Stimulated activated CD4-positive, alpha-beta T cell treated with anti-CD3 and anti-CD28 coated beads, Interleukin-12 subunit alpha, Interleukin-12 subunit beta, amount 100 ng/mL, for 48 hours (primary cell): Measurements from ENCODE around the gene HTR1D.

ENCODE experiments used
- DNase-seq, 3 donors: peaks; one replicate each; pipeline ENCODE4 v3.0.0-alpha.2; 2020; ENCODE audit warnings: low read depth in 2 of 3, low spot score in 1 of 3

Gene HTR1D

GRCh38 chr1:23152966-23153684 lies 64.2 kb downstream of the HTR1D start:
- DNase-seq, result no peak

- DNase-seq, result no peak
Measured at GRCh38 chr1:23150742-23151141, 66.6 kb downstream of the HTR1D start.

- DNase-seq, result no peak
Measured at GRCh38 chr1:23150125-23150524, 67.2 kb downstream of the HTR1D start.

- DNase-seq, result no peak
Measured at GRCh38 chr1:23149114-23149513, 68.2 kb downstream of the HTR1D start.

GRCh38 chr1:23148084-23148483 lies 69.2 kb downstream of the HTR1D start:
- DNase-seq, result no peak
